ENCODE results near the gene NUDT8.
A peak's percentile ranks its signal among the peaks of the same experiment; 100 is the strongest.
"Not testable (repeated sequence)": the region's sequence is repeated elsewhere in the genome, so short reads cannot be mapped to it uniquely, and the experiment has no call there.

NUDT8 gene

GRCh38 chr11:67596753-67597300 is 32.9 kb downstream of the NUDT8 start:
- no peak for DNase-seq

DNA sequence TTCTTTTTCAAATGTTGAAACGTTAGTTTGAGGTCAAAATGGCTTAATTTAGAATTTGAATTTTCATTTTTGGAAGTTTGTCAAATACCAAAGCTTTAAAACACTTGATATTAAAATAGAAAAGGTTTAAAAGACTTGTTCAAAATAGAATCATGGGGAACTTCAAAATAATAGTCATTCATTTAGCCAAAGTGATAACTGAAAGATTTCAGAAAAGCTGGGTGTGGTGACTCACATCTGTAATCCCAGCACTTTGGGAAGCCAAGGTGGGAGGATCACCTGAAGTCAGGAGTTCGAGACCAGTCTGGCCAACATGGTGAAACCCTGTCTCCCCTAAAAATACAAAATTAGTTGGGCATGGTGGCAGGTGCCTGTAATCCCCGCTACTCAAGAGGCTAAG is 35.3 kb downstream of the NUDT8 start:
- DNase-seq: no peak

GRCh38 chr11:67593565-67593905 is 36.2 kb downstream of the NUDT8 start:
- DNase-seq: no peak

DNA sequence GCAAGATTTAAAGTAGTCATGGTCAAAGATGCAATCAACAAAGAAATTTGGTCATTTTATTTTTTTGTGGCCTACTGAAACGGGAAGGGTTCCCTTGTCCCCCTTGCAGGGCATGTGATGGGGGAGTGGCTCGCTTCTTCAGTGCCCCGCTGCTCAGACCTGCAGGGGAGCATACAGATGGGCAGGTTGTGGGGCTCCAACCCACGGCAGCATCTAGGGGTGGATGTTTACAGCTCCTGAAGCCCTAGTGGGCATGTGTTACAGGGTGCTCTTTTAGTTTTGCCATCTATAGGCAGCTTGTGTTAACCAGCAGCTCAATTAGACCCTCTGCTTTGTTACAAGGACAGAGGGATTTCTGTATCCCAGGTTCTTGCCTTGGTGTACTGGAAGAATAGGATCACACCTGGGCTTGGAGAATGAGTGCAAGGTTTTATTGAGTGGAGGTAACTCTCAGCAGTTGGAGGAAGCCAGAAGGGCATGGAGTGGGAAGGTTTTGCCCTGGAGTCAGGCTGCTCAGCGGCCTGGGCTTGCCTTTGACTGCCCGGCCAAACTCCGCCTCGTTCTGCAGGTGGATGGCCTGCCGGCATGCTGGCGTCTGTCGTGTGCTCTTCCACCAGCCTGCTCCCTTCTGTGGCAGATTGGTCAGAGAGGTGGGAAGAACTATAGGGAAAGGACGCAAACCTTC is 36.7 kb downstream of the NUDT8 start:
- no peak for DNase-seq

DNA sequence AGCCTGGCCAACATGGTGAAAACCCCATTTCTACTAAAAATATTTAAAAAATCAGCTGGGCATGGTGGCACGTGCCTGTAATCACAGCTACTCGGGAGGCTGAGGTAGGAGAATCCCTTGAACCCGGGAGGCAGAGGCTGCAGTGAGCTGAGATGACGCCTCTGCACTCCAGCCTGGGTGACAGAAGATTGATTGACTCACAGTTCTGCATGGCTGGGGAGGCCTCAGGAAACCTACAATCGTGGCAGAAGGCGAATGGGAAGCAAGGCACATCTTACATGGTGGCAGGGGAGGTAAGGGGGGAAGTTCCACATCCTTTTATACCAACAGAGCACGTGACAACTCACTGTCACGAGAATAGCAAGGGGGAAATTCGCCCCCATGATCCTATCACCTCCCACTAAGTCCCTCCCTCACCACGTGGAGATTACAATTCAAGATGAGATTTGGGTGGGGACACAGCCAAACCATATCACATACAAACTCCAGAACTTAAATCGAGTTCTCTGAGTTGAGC is 40.8 kb downstream of the NUDT8 start:
- DNase-seq: not testable (repeated sequence)

DNA sequence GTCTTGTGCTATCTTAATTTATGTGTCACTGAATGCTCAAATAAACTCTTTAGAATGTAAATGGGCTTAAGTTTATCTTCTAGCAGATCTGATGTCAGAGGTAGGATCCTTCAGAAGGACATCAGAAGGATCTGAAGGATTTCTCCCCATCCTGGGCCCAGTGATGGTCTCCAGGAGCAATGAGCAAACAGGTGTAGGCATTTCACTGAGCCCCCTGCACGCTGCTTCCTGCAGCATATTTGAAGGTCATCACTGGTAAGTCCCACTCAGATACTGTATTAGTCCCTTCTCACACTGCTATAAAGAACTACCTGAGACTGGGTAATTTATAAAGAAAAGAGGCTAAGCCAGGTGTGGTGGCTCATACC is 41.6 kb downstream of the NUDT8 start:
- no peak for DNase-seq

- no peak for DNase-seq
These were observed 43.0 kb downstream of the NUDT8 start for GRCh38 chr11:67586568-67587250.

DNA sequence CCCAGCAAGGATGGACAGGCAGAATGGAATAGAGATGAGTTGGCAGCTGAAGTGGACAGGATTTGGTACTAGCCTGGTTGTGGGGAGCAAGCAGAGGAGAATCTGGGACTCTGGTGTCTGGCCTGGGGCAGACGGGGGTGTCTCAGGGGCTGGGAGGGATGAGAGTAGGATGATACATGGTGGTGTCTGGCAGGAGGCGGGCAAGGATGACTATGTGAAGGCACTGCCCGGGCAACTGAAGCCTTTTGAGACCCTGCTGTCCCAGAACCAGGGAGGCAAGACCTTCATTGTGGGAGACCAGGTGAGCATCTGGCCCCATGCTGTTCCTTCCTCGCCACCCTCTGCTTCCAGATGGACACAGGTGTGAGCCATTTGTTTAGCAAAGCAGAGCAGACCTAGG is 43.8 kb downstream of the NUDT8 start:
- DNase-seq: no peak

DNA sequence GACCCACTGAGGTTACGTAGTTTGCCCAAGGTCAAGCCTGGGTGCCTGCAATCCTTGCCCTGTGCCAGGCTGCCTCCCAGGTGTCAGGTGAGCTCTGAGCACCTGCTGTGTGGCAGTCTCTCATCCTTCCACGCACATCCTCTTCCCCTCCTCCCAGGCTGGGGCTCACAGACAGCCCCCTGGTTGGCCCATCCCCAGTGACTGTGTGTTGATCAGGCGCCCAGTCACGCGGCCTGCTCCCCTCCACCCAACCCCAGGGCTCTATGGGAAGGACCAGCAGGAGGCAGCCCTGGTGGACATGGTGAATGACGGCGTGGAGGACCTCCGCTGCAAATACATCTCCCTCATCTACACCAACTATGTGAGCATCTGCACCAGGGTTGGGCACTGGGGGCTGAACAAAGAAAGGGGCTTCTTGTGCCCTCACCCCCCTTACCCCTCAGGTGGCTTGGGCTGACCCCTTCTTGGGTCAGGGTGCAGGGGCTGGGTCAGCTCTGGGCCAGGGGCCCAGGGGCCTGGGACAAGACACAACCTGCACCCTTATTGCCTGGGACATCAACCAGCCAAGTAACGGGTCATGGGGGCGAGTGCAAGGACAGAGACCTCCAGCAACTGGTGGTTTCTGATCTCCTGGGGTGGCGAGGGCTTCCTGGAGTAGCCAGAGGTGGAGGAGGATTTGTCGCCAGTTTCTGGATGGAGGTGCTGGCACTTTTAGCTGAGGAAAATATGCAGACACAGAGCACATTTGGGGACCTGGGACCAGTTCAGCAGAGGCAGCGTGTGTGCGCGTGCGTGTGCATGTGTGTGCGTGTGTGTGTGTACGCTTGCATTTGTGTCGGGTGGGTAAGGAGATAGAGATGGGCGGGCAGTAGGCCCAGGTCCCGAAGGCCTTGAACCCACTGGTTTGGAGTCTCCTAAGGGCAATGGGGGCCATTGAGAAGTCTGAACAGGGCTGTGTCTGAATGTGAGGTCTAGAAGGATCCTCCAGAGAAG is 44.6 kb downstream of the NUDT8 start:
- no peak for DNase-seq

- peak in 38 of 58 donors; percentile 23 to 64 (median 40) for DNase-seq
These were observed 45.4 kb downstream of the NUDT8 start for GRCh38 chr11:67584205-67584880.

DNA sequence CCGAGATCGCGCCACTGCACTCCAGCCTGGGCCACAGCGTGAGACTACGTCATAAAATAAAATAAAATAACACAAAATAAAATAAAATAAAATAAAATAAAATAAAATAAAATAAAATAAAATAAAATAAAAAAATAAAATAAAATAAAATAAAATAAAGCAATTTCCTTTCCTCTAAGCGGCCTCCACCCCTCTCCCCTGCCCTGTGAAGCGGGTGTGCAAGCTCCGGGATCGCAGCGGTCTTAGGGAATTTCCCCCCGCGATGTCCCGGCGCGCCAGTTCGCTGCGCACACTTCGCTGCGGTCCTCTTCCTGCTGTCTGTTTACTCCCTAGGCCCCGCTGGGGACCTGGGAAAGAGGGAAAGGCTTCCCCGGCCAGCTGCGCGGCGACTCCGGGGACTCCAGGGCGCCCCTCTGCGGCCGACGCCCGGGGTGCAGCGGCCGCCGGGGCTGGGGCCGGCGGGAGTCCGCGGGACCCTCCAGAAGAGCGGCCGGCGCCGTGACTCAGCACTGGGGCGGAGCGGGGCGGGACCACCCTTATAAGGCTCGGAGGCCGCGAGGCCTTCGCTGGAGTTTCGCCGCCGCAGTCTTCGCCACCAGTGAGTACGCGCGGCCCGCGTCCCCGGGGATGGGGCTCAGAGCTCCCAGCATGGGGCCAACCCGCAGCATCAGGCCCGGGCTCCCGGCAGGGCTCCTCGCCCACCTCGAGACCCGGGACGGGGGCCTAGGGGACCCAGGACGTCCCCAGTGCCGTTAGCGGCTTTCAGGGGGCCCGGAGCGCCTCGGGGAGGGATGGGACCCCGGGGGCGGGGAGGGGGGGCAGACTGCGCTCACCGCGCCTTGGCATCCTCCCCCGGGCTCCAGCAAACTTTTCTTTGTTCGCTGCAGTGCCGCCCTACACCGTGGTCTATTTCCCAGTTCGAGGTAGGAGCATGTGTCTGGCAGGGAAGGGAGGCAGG is 46.2 kb downstream of the NUDT8 start, which contains the start of gene GSTP1:
TSS of gene GSTP1 (plus strand) at position 566 of the 958 bp plus-strand sequence. CDS start at position 598, 32 bp downstream.
- DNase-seq: peak; percentile 13 to 90 (median 80)

DNA sequence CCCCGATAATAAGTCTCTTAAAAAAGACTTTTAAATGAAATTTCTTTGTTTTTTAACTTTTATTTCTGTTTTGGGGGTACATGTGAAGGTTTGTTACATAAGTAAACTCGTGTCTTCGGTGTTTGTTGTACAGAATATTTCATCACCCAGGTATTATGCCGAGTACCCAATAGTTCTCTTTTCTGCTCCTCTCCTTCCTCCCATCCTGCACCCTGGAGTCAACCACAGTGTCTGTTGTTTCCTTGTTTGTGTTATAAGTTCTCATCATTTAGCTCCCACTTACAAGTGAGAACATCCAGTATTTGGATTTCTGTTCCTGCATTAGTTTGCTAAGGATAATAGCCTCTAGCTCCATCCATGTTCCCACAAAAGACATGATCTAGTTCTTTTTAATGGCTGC is 47.7 kb downstream of the NUDT8 start:
- DNase-seq: no peak

DNA sequence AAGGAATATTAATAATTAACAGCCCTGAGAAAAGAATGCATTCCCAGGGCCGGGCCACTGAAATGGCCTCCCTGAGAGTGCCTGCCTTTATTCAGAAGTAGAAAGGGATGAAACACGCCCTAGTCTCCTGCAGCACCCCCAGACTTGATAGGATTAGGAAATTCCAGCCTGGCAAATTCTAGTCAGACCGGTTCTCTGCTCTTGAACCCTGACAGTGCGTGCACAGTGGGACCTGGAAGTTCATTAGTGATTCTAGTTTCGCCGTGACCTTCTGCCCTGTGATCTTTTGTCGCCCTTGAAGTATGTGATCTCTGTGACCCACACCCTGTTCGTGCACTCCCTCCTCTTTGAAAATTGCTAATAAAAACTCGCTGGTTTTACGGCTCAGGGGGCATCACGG is 48.3 kb downstream of the NUDT8 start:
- DNase-seq: no peak

- DNase-seq: no peak
These were observed 51.8 kb downstream of the NUDT8 start for GRCh38 chr11:67577951-67578350.
